ENCODE results near the gene MPPE1.
"Not testable (repeated sequence)": the region's sequence is repeated elsewhere in the genome, so short reads cannot be mapped to it uniquely, and the experiment has no call there.

Gene MPPE1

GRCh38 chr18:11925800-11926481, 17.8 kb upstream of the MPPE1 start:
- DNase-seq (ENCODE audit: low spot score), result no peak

GRCh38 chr18:11923450-11923849, 15.3 kb upstream of the MPPE1 start:
- no peak for DNase-seq (ENCODE audit: low spot score)

GRCh38 chr18:11919522-11919921, 11.4 kb upstream of the MPPE1 start:
- not testable (repeated sequence) for DNase-seq (ENCODE audit: low spot score)

GRCh38 chr18:11916880-11917279, 8.8 kb upstream of the MPPE1 start:
- not testable (repeated sequence) for DNase-seq (ENCODE audit: low spot score)

- DNase-seq (ENCODE audit: low spot score), result peak; percentile 67
Measured at GRCh38 chr18:11909591-11910026, 1.5 kb upstream of the MPPE1 start.

- DNase-seq (ENCODE audit: low spot score), result no peak
Measured at GRCh38 chr18:11909061-11909455, 941 bp upstream of the MPPE1 start.

GRCh38 chr18:11906926-11907874, 917 bp downstream of the MPPE1 start:
- DNase-seq (ENCODE audit: low spot score), result peak; percentile 9

GRCh38 chr18:11906176-11906575, 1.9 kb downstream of the MPPE1 start:
- DNase-seq (ENCODE audit: low spot score), result no peak

- DNase-seq (ENCODE audit: low spot score), result no peak
Measured at GRCh38 chr18:11905613-11906012, 2.5 kb downstream of the MPPE1 start.

GRCh38 chr18:11902522-11903292, 5.4 kb downstream of the MPPE1 start:
- peak; percentile 32 for DNase-seq (ENCODE audit: low spot score)

GRCh38 chr18:11901826-11902438, 6.2 kb downstream of the MPPE1 start:
- DNase-seq (ENCODE audit: low spot score), result no peak

- DNase-seq (ENCODE audit: low spot score), result no peak
Measured at GRCh38 chr18:11899063-11899462, 9.1 kb downstream of the MPPE1 start.

- DNase-seq (ENCODE audit: low spot score), result no peak
Measured at GRCh38 chr18:11897781-11898180, 10.3 kb downstream of the MPPE1 start.

GRCh38 chr18:11892438-11892837, 15.7 kb downstream of the MPPE1 start:
- not testable (repeated sequence) for DNase-seq (ENCODE audit: low spot score)

GRCh38 chr18:11891737-11892136, 16.4 kb downstream of the MPPE1 start:
- DNase-seq (ENCODE audit: low spot score), result no peak

GRCh38 chr18:11889284-11889683, 18.8 kb downstream of the MPPE1 start:
- DNase-seq (ENCODE audit: low spot score), result no peak

GRCh38 chr18:11888726-11889125, 19.4 kb downstream of the MPPE1 start:
- no peak for DNase-seq (ENCODE audit: low spot score)

GRCh38 chr18:11887328-11888128, 20.6 kb downstream of the MPPE1 start:
- DNase-seq (ENCODE audit: low spot score), result no peak

GRCh38 chr18:11886577-11887110, 21.5 kb downstream of the MPPE1 start:
- DNase-seq (ENCODE audit: low spot score), result no peak

GRCh38 chr18:11885278-11885947, 22.7 kb downstream of the MPPE1 start:
- no peak for DNase-seq (ENCODE audit: low spot score)
